GM18520 (cell line): ENCODE data around the gene NOC2L.

Experiments
- ATAC-seq: cut with Tn5 transposase; IDR thresholded peaks from one replicate; pipeline ENCODE4 v1.9.1; 2021; ENCODE audit not compliant: unreplicated experiment

NOC2L gene

DNA sequence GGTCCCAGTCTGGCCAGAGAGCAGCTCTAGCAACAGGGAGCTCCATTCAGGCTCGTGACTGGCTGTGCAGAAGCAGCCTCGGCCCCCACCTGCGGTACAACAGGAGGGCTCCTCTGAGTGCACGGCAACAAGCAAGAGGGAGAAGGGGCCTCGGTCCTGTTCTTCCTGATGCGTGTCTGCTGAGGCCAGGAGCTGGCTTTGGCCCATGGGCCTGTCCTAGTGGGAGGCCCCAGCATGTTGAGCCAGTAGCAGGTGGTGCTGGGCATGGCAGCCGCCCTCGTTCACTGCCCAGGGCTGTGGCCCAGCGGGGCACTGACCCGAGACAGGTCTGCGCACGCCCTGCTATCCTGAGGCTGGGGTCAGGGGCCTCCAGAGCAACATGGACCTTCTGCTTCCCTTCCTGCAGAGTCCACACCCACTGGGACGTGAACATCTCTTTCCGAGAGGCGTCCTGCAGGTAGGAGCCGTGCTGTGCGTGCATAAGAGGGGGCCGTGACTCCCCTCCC is 28.4 kb downstream of the NOC2L start:
- no peak for ATAC-seq

DNA sequence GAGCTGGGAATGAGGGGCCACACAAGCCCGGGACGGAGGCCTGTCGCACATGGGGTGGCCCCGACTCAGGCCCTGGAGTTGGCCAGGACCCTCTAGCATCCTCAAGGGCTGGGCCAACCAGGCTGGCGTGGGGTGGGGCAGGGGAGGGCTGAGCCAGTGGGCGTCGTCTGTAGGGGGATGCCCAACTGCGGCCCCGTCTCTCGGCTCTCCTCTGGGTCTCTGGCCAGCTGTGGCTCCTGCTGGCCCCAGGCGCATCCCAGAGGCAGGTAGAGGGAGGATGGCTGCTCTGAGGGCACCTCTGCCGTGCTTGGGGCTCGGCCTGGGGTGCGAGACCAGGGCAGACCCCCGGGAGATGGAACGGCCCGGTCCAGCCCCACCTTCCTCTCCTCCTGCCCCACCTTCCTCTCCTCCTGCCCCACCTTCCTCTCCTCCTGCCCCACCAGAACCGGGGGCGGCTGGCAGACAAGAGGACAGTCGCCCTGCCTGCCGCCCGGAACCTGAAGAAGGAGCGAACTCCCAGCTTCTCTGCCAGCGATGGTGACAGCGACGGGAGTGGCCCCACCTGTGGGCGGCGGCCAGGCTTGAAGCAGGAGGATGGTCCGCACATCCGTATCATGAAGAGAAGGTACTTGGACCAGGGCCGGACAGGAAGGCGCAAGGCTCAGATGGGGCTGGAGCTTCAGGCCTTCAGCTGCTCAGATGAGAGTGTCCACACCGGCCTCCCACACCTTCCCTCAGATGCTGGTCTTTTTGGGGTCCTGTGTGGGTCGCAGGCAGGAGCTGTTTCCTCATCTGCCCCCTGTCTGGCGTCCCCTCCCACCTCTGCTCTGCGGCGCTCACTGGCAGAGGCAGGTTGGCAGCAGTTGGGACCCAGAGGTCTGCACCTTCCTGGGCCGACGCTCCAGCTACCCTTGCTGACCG is 29.1 kb downstream of the NOC2L start:
- ATAC-seq, result no peak

- ATAC-seq, result no peak
Observed at GRCh38 chr1:928825-929661, 30.0 kb downstream of the NOC2L start.

GRCh38 chr1:927748-928147 is 31.3 kb downstream of the NOC2L start:
- no peak for ATAC-seq

GRCh38 chr1:927234-927633 is 31.8 kb downstream of the NOC2L start:
- ATAC-seq, result no peak

- no peak for ATAC-seq
Observed at GRCh38 chr1:925561-926421, 33.3 kb downstream of the NOC2L start.

- ATAC-seq, result no peak
Observed at GRCh38 chr1:924656-925560, 34.1 kb downstream of the NOC2L start.

GRCh38 chr1:923991-924655 is 34.9 kb downstream of the NOC2L start:
- no peak for ATAC-seq

DNA sequence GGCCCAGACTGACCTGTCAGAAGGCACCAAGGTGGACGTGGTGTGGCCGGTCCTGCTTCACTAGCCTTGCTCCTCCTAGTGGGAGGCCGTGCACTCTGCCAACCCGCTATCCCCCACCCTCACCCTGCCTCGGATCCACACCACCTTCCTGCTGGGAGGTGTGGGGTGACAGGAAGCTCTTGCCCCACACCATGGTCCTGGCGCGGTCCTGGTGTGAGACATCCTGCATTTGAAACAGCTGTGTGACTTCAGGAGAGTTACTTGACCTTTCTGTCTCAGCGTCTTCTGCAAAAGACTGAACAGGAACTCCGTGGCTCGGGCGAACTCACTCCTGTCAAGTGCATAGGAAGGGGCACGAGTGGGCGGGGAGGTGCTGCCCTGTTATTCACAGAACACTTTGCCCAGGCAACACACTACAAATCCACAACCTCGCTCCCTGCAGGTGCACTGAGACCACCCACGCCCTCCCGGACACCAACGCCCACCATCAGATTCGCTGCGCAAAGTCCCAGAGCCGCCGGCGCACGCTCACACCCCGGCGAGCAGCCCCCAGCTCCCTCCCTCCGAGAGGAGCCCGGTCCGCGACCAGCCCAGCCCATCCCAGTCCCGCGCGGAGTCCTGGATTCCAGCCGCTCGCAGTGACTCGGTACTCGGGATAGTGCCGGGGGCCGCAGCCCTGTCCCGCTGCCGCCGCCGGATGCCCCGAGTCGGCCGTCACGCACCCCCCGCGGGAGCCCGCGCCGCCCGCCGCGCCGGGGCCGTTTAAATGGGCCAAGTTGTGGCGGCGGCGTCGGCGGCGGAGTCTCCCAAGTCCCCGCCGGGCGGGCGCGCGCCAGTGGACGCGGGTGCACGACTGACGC is 35.7 kb downstream of the NOC2L start, which contains the start of gene SAMD11:
Gene SAMD11, plus strand, starts transcription at position 793 of the 860 bp plus-strand sequence. CDS start 509 bp downstream, outside the sequence.
- no peak for ATAC-seq

DNA sequence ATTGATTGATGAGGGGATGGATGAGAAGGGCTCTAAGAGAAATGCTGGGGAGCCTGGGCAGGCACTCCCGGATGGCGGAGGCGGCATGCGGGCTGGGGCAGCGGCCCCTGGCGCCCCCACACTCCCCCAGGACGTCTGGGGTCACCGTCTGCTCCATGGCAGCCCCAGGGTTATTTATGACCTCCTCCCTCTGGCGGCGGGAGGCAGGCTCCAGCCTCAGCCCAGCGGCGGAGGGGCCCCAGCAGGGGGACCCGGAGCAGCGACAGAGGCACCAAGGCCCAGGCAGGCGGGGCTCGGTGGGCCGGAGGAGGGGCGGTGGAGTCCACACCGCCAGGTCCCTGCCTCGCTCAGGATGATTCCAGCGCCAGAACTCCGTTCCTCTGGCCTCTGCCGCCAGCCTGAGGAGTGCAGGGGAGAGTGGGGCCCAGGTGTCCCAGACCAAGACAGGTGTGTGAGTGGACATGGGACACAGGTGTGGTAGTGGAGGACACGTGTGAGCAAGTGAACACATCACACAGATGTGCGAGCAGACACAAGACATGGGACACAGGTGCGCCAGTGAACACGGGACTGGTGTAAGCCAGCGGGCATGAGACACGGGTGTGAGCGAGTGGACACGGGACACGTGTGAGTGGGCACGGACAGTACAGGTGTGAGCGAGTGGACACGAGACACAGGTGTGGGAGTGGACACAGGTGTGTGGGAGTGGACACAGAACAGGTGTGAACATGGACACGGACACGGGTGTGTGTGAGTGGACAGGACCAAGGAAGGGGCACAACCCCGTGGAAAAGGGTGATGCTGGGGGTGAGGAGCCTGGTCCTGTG is 37.8 kb downstream of the NOC2L start:
- ATAC-seq, result no peak

DNA sequence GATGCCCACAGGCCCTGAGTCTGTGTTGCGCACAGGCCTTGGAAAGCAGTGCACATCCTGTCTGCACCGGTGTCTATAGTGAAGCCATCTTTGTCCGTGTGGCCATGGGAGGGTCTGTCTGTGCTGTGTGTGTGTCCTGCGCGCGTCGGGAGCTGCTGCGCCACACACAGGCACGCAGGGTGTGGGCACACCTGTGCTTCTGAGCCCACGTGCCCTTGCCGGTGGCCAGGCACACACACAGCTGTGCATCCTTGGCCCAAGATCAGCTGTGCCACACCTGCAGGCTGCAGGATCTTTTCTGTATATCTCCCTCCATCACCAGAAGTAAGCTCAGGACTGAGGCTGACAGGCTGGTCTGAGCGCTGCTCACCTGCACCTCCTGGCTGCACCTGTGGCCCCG is 38.5 kb downstream of the NOC2L start:
- ATAC-seq, result no peak

DNA sequence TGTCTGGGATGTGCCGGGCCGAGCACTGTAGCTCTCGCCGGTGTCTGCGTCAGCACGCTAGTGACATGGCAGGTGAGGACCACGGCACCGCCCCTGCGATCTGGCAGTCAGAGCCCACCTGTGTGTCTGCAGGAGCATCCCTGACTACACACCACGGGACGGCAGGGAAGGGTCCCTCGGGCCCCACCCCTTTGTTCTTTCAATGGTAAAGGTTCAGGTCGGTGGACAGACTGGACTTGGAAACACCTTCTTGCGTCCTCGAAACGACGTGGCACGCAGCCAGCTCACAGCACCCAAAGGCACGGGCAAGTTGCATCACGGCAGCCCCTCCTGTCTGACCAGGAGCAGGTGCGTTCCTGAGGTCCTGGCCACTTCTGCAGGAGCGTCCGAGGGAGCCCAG is 39.0 kb downstream of the NOC2L start:
- ATAC-seq, result no peak

DNA sequence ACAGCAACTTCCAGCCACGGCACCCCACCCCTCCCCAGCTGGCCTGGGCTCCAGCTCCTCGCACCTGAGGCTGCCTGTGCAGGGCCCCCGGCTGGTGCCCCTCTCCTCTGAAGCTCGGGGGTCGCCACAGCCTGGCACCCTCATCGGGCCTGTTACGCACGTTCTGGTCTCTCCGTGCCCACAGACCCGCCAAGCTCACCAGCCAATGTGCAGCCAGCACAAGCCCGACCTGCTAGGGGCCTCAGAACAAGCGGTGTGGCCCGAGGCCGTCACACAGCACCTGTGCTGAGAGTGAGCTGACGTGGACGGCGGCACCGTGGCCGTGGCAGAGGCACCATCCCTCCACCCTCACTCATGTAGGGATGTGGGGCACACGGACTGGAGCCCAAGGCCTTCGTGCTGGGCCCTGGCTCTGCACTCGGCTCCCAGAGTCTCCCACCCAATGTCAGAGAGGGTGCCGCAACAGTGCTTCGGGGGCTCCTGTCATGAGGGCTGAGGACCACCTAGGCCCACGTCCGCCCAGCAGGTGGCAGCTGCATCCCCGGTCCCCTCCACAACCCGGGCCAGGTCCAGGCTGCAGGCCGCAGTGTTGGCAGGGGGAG is 39.7 kb downstream of the NOC2L start:
- ATAC-seq, result no peak

GRCh38 chr1:918843-919242 is 40.2 kb downstream of the NOC2L start:
- ATAC-seq, result no peak

DNA sequence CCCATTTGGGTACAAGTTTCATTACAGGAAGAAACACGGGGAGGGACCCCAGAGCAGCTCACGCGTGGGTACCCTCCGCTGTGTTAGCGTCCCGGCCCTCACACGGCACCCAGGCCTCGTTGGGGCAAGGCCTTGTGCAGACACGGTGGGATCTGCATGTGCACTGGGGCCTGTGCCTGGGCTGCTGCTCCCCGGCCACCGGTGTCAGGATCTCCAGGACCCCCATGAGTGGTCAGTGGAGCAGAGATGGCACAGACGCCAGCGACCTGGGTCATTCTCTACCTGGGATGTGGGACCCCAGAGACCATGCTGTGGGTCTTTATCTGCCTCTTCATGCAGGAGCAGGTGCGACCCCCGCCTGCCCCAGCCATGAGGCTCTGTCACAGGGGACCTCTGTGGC is 40.7 kb downstream of the NOC2L start:
- no peak for ATAC-seq

- no peak for ATAC-seq
Observed at GRCh38 chr1:917466-918091, 41.5 kb downstream of the NOC2L start.

DNA sequence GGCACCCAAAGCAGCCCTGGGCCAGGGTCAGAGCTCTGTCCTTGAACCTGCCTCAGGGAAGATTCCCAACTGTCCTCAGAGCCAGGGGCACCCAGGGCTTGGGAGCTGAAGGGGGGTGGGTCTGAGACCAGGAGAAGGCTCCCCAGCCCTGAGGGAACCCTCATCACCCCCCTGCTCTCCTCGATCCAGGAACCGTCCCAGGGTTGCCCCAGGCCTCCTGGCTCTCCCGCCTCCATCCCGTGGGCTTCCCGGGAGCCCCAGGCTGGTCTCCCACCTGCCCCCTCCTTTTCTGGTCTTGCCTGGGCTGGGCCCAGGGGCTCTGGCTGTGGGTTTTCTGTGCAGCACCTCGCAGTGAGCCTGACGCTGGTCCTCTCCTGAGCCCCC is 42.0 kb downstream of the NOC2L start:
- no peak for ATAC-seq
